Brain pericyte (primary cell): ENCODE results near the gene PCED1B.
"Not testable (repeated sequence)": the region's sequence is repeated elsewhere in the genome, so short reads cannot be mapped to it uniquely, and the experiment has no call there.

ENCODE experiments used
- DNase-seq: peaks from one replicate; pipeline ENCODE4 v3.0.0-alpha.2; 2012; ENCODE audit warnings: low read depth, low spot score

The PCED1B gene

GRCh38 chr12:47088021-47088944, 8.9 kb downstream of the PCED1B start:
- no peak for DNase-seq

GRCh38 chr12:47091009-47091408, 11.6 kb downstream of the PCED1B start:
- DNase-seq: no peak

GRCh38 chr12:47094804-47095203, 15.4 kb downstream of the PCED1B start:
- no peak for DNase-seq

GRCh38 chr12:47095446-47096236, 16.2 kb downstream of the PCED1B start:
- no peak for DNase-seq

- DNase-seq: no peak
These were observed 18.0 kb downstream of the PCED1B start for GRCh38 chr12:47097276-47097896.

GRCh38 chr12:47098099-47098498, 18.7 kb downstream of the PCED1B start:
- no peak for DNase-seq

GRCh38 chr12:47099610-47100009, 20.2 kb downstream of the PCED1B start:
- DNase-seq: no peak

GRCh38 chr12:47100160-47100559, 20.7 kb downstream of the PCED1B start:
- DNase-seq: no peak

GRCh38 chr12:47102406-47102805, 23.0 kb downstream of the PCED1B start:
- DNase-seq: no peak

- DNase-seq: no peak
These were observed 23.6 kb downstream of the PCED1B start for GRCh38 chr12:47102845-47103651.

- DNase-seq: no peak
These were observed 26.7 kb downstream of the PCED1B start for GRCh38 chr12:47105914-47106674.

- no peak for DNase-seq
These were observed 28.0 kb downstream of the PCED1B start for GRCh38 chr12:47107446-47107845.

- no peak for DNase-seq
These were observed 28.5 kb downstream of the PCED1B start for GRCh38 chr12:47107926-47108325.

GRCh38 chr12:47110011-47110541, 30.7 kb downstream of the PCED1B start:
- no peak for DNase-seq

- DNase-seq: no peak
These were observed 31.4 kb downstream of the PCED1B start for GRCh38 chr12:47110718-47111391.

- no peak for DNase-seq
These were observed 32.0 kb downstream of the PCED1B start for GRCh38 chr12:47111392-47111778.

GRCh38 chr12:47111854-47112253, 32.4 kb downstream of the PCED1B start:
- no peak for DNase-seq

GRCh38 chr12:47112679-47113078, 33.3 kb downstream of the PCED1B start:
- DNase-seq: no peak

- no peak for DNase-seq
These were observed 35.1 kb downstream of the PCED1B start for GRCh38 chr12:47114481-47114892.

- not testable (repeated sequence) for DNase-seq
These were observed 37.9 kb downstream of the PCED1B start for GRCh38 chr12:47117305-47117704.
